HFF-Myc (cell line): Measurements from ENCODE around the gene PNLIPRP3.

Experiments used
- DNase-seq: peaks from one replicate; pipeline ENCODE4 v3.0.0-alpha.2; 2011; ENCODE audit warnings: low read depth; ENCODE audit errors: extremely low read depth
- H3K4me3 ChIP-seq: replicated peaks from 2 replicates; pipeline ENCODE4 v1.5.1; 2011; ENCODE audit warnings: low read depth, mild to moderate bottlenecking, control low read depth, low read length
- TF ChIP-seq, protein P1 (sequence below): IDR thresholded peaks from 2 replicates; pipeline ENCODE4 v1.5.1; 2012; ENCODE audit warnings: mild to moderate bottlenecking, low read depth, low read length, control low read depth; ENCODE audit errors: missing control alignments

Gene PNLIPRP3

DNA sequence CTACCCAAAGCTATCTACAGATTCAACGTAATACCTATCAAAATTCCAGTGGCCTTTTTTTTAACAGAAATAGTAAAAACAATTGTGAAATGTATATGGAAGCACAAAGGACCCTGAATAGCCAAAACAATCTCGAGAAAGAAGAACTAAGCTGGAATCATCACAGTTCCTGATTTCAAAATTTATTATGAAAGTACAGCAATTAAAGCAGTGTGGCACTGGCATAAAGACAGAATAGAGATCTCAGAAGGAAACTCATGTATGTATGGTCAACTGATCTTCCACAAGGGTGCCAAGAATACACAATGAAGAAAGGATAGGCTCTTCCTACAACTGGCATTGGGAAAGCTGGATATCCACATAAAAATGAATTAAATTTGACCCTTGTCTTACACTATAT lies 23.2 kb downstream of the PNLIPRP3 start:
- no peak for DNase-seq
- TF ChIP-seq, protein P1, sequence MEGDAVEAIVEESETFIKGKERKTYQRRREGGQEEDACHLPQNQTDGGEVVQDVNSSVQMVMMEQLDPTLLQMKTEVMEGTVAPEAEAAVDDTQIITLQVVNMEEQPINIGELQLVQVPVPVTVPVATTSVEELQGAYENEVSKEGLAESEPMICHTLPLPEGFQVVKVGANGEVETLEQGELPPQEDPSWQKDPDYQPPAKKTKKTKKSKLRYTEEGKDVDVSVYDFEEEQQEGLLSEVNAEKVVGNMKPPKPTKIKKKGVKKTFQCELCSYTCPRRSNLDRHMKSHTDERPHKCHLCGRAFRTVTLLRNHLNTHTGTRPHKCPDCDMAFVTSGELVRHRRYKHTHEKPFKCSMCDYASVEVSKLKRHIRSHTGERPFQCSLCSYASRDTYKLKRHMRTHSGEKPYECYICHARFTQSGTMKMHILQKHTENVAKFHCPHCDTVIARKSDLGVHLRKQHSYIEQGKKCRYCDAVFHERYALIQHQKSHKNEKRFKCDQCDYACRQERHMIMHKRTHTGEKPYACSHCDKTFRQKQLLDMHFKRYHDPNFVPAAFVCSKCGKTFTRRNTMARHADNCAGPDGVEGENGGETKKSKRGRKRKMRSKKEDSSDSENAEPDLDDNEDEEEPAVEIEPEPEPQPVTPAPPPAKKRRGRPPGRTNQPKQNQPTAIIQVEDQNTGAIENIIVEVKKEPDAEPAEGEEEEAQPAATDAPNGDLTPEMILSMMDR, result no peak
- H3K4me3 ChIP-seq, result no peak overlapping the region

DNA sequence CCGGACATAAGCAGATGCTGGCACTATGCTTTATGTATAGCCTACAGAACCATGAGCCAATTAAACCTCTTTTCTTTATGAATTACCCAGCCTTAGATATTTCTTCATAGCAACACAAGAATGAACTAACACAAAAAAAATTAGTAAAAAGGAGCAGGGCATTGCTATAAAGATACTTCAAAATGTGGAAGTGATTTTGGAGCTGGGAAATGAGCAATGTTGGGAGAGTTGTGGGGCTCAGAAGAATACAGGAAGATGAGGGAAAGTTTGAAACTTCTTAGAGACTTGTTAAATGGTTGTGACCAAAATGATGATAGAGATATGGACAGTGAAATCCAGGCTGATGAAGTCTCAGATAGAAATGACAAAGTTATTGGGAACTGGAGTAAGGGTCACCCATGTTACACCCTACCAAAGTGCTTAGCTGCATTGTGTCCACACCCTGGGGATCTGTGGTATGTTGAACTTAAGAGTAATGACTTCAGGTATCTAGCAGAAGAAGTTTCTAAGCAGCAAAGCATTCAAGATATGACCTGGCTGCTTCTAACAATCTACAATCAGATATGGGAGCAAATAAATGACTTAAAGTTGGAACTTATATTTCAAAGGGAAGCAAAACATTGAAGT lies 24.2 kb downstream of the PNLIPRP3 start:
- TF ChIP-seq, protein P1, result no peak
- H3K4me3 ChIP-seq, result no peak overlapping the region
- no peak for DNase-seq

DNA sequence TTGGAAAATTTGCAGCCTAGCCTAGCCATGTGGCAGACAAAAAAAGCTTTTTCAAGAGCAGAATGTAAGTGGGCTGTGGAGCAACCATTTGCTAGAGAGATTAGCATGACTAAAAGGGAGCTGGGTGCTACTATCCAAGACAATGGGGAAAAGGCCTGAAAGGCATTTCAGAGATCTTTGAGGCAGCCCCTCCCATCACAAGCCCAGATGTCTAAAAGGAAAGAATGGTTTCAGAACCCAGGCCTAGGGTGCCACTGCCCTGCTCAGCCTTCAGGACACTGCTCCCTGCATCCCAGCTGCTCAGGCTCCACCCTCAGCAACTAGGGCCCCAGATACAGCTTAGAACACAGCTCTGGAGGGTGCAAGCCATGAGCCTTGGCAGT lies 24.7 kb downstream of the PNLIPRP3 start:
- H3K4me3 ChIP-seq, result no peak overlapping the region
- DNase-seq, result no peak
- TF ChIP-seq, protein P1, result no peak

DNA sequence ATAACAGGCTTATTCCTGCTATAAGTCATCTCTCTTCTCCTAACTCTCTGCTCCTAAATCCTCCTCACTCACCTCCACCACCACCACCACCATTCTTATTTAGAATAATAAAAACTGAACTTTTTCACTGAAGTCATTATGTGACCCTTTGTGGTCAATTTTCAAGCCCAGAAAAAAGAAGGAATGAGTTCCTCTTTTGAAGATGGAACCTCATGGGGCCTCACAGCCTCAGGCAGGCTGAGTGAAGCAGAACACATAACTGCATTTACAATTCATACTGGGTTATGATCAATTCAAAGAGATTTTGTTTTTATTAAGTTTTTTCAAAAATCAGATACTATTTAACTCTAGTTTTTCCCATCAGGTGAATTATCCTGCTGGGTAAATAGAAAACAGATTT lies 29.8 kb downstream of the PNLIPRP3 start:
- no peak overlapping the region for H3K4me3 ChIP-seq
- TF ChIP-seq, protein P1, result no peak

DNA sequence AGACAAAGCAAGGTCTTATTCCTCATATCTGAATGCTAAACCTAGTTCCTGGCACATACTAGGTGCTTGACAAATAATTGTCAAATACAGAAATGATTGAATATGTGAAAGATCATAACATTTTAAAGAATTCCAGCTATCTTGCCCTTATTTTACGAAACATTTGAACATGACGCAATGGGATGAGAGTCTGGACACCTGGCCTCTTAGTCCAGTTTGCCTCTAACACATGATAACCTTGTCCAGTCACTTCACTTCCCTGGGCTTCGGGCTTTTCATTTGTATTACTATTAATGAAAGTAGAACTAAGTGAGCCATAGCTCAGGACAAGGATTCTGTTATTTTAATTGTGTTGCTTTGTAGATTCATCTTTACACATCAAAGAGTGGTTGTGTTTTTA lies 32.6 kb downstream of the PNLIPRP3 start:
- no peak for DNase-seq
- TF ChIP-seq, protein P1, result no peak
- no peak overlapping the region for H3K4me3 ChIP-seq

More for the DNA sequence above, 29.8 kb downstream of the PNLIPRP3 start:
- no peak for DNase-seq

DNA sequence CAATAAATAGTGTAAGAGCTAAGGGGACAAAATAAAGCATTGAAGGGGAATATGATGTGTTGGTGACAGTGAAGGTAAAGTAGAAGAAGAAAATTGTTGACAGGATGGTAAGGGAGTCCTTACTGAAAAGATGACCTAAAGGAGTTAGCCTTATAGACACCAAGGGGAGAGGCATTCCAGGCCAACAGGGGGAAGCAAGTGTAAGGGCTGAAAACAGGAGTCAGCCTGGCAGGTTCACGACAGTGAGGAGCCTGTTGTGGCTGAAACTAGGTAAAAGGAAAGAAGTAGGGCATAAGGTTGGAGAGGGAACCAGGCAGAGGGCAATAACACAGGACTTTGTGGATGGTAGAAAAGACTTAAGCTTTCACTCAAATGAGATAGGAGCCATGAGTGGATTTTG lies 34.0 kb downstream of the PNLIPRP3 start:
- DNase-seq, result no peak
- TF ChIP-seq, protein P1, result no peak

DNA sequence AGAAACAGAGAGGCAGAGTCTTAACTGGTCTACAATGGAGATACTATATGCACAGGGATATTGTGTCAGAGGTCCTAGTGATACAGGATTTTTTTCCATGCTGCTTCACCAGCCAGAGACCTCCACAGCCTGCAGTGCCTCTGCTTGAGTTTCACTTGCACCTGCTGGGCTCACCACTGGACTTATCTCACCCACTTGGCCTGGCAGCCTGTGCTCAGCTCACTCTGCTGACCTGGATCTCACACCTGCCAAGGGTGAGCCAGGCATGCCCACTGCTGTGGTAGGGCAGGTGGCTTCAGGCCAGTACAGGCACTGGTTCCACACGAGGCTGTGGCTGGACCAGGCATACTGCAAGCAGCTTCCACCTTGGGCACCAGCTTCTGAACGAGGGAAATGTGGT lies 36.6 kb downstream of the PNLIPRP3 start:
- H3K4me3 ChIP-seq, result no peak overlapping the region
- TF ChIP-seq, protein P1, result no peak
- DNase-seq, result no peak

More for the DNA sequence above, 34.0 kb downstream of the PNLIPRP3 start:
- no peak overlapping the region for H3K4me3 ChIP-seq
